Spleen (tissue), 11 donors: ENCODE data around the gene TNFSF4. TPM values are rescaled to one million over a fixed set of nuclear protein-coding genes. Genes with fewer than 3 reads are reported as not detected.
A peak's percentile ranks its signal among the peaks of the same experiment; 100 is the strongest.

Experiments
- DNase-seq: peaks from one replicate; pipeline ENCODE4 v3.0.0-alpha.2; 2020
- H3K27ac ChIP-seq, 8 donors: fragments of 200-600 bp; sonication (generic) in 7 of 8; 1 replicate in 4 of 8; 2 replicates in 4 of 8; pipeline versions ENCODE4 v1.5.0 to v1.8.0; 2016 to 2021; ENCODE audit warnings: inconsistent platforms in 4 of 8, mild to moderate bottlenecking in 4 of 8, moderate library complexity in 1 of 8
- H3K27me3 ChIP-seq, 7 donors: fragments of 200-600 bp; sonication (generic) in 6 of 7; replicated peaks in 1 of 7; 1 replicate in 4 of 7; 2 replicates in 3 of 7; pipeline versions ENCODE4 v1.5.0 to v1.8.0; 2016 to 2021; ENCODE audit warnings: inconsistent platforms in 3 of 7, mild to moderate bottlenecking in 1 of 7
- H3K36me3 ChIP-seq, 6 donors: fragments of 200-600 bp; sonication (generic) in 5 of 6; 1 replicate in 4 of 6; 2 replicates in 2 of 6; pipeline versions ENCODE4 v1.5.0 to v1.8.0; 2016 to 2021; ENCODE audit warnings: inconsistent platforms in 2 of 6
- H3K4me1 ChIP-seq, 6 donors: fragments of 200-600 bp; sonication (generic) in 5 of 6; 1 replicate in 3 of 6; 2 replicates in 3 of 6; pipeline versions ENCODE4 v1.5.0 to v1.8.0; 2016 to 2021; ENCODE audit warnings: inconsistent platforms in 3 of 6
- H3K4me3 ChIP-seq, 8 donors: fragments of 200-600 bp; sonication (generic) in 7 of 8; 1 replicate in 4 of 8; 2 replicates in 4 of 8; pipeline versions ENCODE4 v1.5.0 to v1.8.0; 2016 to 2021; ENCODE audit warnings: inconsistent platforms in 4 of 8, mild to moderate bottlenecking in 4 of 8, moderate library complexity in 2 of 8
- H3K9me3 ChIP-seq, 8 donors: fragments of 200-600 bp; sonication (generic) in 7 of 8; 1 replicate in 4 of 8; 2 replicates in 4 of 8; pipeline versions ENCODE4 v1.5.0 to v1.8.0; 2016 to 2021; ENCODE audit warnings: inconsistent platforms in 4 of 8
- POLR2A ChIP-seq, 3 donors: fragments of 450-650 bp; IDR thresholded peaks; one replicate each; pipeline ENCODE4 v1.5.1; 2017; ENCODE audit warnings: antibody characterized with exemption in 3 of 3, mild to moderate bottlenecking in 1 of 3
- POLR2AphosphoS5 ChIP-seq, 3 donors: sonication (generic); formaldehyde crosslinking; IDR thresholded peaks; one replicate each; pipeline ENCODE4 v1.5.1; 2017; ENCODE audit warnings: antibody characterized with exemption in 3 of 3
- WGBS, 5 donors: extraction: QIAGEN DNeasy Blood & Tissue Kit in 3 of 5; methylation state at CpG; one replicate each; pipeline versions ENCODE4 v1.1.5 to v1.1.7; 2013 to 2018; 5-methylcytosine and 5-hydroxymethylcytosine counted together
- intact Hi-C: fragments of 100-400 bp; cut with DNase I; formaldehyde crosslinking; loops from one replicate; pipeline ENCODE4 v1.15.0; 2023; ENCODE audit warnings: low total_unique reads
- polyA plus RNA-seq, 3 donors: library from polyadenylated mRNA; stranded (reverse); fragments of 200-250 nt; gene quantifications; one replicate each; pipeline ENCODE4 v1.2.1, GENCODE V29; 2013
- total RNA-seq, 7 donors: library from RNA; depleted of rRNA in 3 of 7; stranded (reverse); fragments of >200 nt in 3 of 7; fragmentation: NEBNext Ultra II Directional in 4 of 7; extraction: Animal tissue kit (Norgen Biotek cat#: 25700) in 4 of 7; gene quantifications; one replicate each; pipeline versions ENCODE4 v1.1.0 to v1.2.1, GENCODE V29; 2016 to 2021
- TF ChIP-seq, protein P1 (sequence below), 11 experiments: fragments of 200-600 bp in 7 of 11; fragments of 450-650 bp in 4 of 11; sonication (generic) in 4 of 11; IDR thresholded peaks in 8 of 11; conservative IDR thresholded peaks in 3 of 11; 1 replicate in 7 of 11; 2 replicates in 4 of 11; pipeline versions ENCODE4 v1.4.0 to v1.8.0; 2016 to 2021; ENCODE audit warnings: antibody characterized with exemption in 11 of 11, inconsistent platforms in 4 of 11, mild to moderate bottlenecking in 1 of 11
- donor health status: healthy with polysubstance abuse.
- donor health status: DM: no; HTN: no; CAD: no; lungs with moderate emphysema.
- donor health status: DM: no; HTN: no; CAD: no.
- donor health status: Bipolar disorder and iron deficiency.
- donor health status: healthy.
- donor health status: DM: no; HTN: no; CAD: no.
- donor health status: DM: yes; HTN: yes; CAD: no.

TNFSF4 gene
- total and polyA plus RNA-seq, 10 donors: 1.4 to 11.0 (median 4.8) TPM

DNA sequence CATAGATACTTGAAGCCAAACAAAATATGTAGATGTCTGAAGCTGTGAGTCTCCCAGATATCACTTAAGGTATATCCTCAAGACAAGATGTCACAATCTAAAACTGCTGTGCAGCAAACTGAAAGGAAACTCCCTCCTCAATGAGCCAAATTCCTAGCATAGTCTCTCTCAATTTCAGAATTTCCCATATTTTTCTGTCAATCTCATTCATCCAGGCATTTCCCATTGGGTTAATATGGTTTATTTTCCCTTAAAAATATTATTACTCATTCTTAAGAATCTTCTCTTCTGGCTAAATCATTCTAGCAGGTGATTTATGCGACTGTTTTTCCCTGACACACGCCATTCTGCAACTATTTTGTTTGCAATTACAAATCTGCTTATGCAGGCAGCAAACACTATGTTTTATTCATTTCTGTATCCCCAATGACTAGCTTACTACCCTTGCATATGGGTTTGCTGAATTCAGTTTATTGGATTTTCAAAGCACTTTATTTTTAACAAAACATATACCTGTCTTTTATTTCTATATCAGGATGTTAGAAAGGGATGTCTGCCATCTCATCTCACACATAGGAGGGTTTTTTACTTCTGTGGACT lies 69.9 kb downstream of the TNFSF4 start:
- TF ChIP-seq POLR2AphosphoS5 (IDR thresholded peaks at IDR 0.05) (no peak), POLR2A (IDR thresholded peaks at IDR 0.05) (no peak)
- TF ChIP-seq, protein P1, sequence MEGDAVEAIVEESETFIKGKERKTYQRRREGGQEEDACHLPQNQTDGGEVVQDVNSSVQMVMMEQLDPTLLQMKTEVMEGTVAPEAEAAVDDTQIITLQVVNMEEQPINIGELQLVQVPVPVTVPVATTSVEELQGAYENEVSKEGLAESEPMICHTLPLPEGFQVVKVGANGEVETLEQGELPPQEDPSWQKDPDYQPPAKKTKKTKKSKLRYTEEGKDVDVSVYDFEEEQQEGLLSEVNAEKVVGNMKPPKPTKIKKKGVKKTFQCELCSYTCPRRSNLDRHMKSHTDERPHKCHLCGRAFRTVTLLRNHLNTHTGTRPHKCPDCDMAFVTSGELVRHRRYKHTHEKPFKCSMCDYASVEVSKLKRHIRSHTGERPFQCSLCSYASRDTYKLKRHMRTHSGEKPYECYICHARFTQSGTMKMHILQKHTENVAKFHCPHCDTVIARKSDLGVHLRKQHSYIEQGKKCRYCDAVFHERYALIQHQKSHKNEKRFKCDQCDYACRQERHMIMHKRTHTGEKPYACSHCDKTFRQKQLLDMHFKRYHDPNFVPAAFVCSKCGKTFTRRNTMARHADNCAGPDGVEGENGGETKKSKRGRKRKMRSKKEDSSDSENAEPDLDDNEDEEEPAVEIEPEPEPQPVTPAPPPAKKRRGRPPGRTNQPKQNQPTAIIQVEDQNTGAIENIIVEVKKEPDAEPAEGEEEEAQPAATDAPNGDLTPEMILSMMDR (IDR thresholded peaks at IDR 0.05 in 8 of 11, conservative IDR thresholded peaks at IDR 0.05 in 3 of 11): no peak
- H3K9me3 ChIP-seq: peaks cover 0 to 13% (median 0%) of the 10 kb centered on the region in 8 donors
- 81 to 85% (median 81%) methylated on average over 2 of the region's 2 CpGs for WGBS, 5 donors

DNA sequence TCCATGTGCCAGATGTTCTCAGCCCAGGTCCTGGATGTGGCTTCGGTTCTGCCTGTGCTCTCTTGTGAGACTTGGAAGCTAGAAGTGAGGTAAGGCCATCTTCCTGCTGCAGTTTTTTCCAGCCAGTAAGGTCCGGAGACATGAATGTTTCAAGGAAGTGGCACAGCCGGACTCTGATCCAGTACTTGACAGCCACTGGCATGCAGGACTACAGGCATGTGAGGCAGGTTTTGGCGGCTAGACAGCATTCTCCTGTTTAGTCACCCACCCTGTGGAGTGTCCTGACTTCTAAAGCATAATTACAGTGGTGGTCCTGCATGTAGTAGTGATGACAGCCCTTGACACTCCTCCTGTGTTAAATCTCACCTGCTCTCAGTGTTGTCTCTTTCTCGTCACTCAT lies 72.3 kb downstream of the TNFSF4 start:
- TF ChIP-seq, protein P1 (IDR thresholded peaks at IDR 0.05 in 8 of 11, conservative IDR thresholded peaks at IDR 0.05 in 3 of 11): no peak
- TF ChIP-seq POLR2A (IDR thresholded peaks at IDR 0.05): no peak
- TF ChIP-seq POLR2AphosphoS5 (IDR thresholded peaks at IDR 0.05): no peak
- DNase-seq: no peak
- intact Hi-C loops: no loop called here
- Histone ChIP-seq H3K27ac (no peak overlapping the region), H3K4me1 (no peaks in the 10 kb centered on the region), H3K4me3 (no peak overlapping the region), H3K36me3 (no peaks in the 10 kb centered on the region), H3K27me3 (no peaks in the 10 kb centered on the region), H3K9me3 (no peaks in the 10 kb centered on the region)
- WGBS, 5 donors: 72 to 89% (median 79%) methylated on average over 5 of the region's 5 CpGs

More for the DNA sequence above, 69.9 kb downstream of the TNFSF4 start:
- intact Hi-C loops: no loop called here
- H3K36me3 ChIP-seq: no peaks in the 10 kb centered on the region
- H3K4me1 ChIP-seq: no peaks in the 10 kb centered on the region
- DNase-seq: no peak
- H3K27me3 ChIP-seq: no peaks in the 10 kb centered on the region
- peak overlapping the region in 1 of 8 donors; percentile 7 for H3K27ac ChIP-seq
- no peak overlapping the region for H3K4me3 ChIP-seq

DNA sequence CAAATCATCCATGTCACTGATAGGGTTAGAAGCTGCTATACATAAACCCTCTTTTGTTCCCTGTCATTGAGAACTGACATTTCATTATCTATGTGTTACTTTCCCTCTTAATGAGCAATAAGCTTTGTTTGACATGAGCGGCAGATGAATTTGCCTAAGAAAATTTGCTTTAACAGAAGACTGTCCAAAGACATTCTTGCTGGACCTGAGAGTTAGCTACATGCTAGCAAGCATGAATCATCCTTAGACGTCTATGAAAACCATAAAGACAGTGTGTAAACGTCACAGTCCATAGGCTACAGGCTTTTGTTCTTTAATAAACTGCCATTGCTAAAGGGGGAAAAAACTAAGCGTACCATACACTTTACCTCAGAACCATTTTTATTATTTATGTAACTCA lies 73.1 kb downstream of the TNFSF4 start:
- Histone ChIP-seq H3K36me3 (no peaks in the 10 kb centered on the region), H3K27me3 (no peaks in the 10 kb centered on the region), H3K4me3 (no peak overlapping the region), H3K4me1 (no peaks in the 10 kb centered on the region), H3K9me3 (no peaks in the 10 kb centered on the region), H3K27ac (no peak overlapping the region)
- intact Hi-C loops: no loop called here
- no peak for DNase-seq
- WGBS, 5 donors: 86 to 95% (median 92%) methylated on average over 4 of the region's 4 CpGs
- TF ChIP-seq, protein P1 (IDR thresholded peaks at IDR 0.05 in 8 of 11, conservative IDR thresholded peaks at IDR 0.05 in 3 of 11): no peak
- TF ChIP-seq POLR2A (IDR thresholded peaks at IDR 0.05) (no peak), POLR2AphosphoS5 (IDR thresholded peaks at IDR 0.05) (no peak)

Other genes with a start within 250 kb of the TNFSF4 start
- gene TNFSF18, start 156.4 kb downstream of the TNFSF4 start, total RNA-seq: under 1 TPM in 3 of 7 donors, not detected in 4; 0.22 to 0.42 (median 0.27) TPM
- gene TNFSF18, start 156.4 kb downstream of the TNFSF4 start, polyA plus RNA-seq: under 1 TPM in 1 of 3 donors, not detected in 2; 0.13 TPM